ENCODE results near the gene GTF2H2C.
"Not testable (repeated sequence)": the region's sequence is repeated elsewhere in the genome, so short reads cannot be mapped to it uniquely, and the experiment has no call there.

Gene GTF2H2C

DNA sequence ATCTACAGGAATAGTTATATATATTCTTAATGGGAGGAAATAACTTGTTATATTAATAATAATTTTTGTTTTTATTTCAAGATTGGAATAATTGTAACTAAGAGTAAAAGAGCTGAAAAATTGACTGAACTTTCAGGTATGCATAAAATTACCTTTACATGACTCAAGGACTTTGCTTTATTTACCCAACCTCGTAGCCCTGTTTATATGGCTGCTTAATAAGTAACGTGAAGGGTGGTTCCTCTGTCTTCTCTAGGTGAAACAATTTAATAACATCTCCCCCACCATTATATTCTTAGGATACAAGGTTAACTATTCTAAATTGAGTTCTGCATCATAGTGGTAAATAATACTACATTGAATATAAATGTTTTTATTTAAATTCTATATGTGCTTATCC, 8.1 kb downstream of the GTF2H2C start:
- DNase-seq: not testable (repeated sequence)

DNA sequence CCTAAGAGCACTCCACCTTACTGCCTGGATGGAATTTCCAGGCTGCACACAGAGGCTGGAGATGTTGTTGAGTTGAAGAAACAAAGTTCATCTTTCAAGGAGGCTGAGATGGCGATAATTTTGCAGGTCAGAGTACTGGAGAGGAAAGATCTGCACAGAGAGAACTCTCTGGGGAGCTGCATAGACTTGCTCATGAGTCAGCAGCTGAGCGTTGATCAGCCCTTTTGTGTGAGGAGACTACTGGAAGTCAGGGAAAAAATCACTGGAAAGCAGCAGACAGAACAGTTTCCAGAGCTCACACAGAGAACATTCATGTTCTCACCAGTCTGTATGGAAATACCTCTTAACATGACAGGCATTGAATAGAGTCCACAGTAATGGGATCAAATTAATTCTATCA, 23.4 kb downstream of the GTF2H2C start:
- DNase-seq: not testable (repeated sequence)

DNA sequence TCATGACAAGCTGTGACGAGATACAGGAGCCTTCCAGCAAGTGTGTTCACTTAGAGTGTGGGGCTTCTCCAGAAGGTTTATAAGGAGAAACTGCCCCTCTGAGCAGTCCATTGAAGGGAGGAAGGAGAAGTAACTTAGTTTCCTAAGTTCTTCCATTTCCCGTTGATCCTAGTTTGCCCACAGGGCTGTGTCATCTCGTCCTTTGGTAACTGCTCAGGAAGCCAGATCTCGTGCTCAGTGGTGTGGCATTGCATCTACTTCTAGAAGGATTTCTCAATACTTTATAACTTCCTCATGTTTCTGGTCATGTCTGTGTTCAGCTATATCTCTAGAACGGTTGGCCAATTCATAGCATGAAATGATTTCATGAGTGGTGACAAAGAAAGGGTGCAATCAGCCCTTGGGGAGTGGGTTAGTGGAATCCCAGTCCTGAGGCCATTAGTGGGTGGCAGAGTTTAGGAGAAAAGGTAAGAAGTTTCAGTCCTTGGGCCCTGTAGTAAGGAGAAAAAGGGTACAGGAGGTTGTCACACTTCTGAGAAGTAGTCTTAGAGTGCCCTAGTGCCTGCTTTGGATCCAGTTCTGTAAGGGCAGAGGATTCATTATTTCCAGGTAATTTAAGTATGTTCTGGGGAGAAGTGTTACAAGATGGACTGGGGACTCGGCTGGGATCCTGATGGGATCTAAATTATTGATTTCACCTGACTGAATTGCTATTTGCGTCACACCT, 36.3 kb downstream of the GTF2H2C start:
- not testable (repeated sequence) for DNase-seq

DNA sequence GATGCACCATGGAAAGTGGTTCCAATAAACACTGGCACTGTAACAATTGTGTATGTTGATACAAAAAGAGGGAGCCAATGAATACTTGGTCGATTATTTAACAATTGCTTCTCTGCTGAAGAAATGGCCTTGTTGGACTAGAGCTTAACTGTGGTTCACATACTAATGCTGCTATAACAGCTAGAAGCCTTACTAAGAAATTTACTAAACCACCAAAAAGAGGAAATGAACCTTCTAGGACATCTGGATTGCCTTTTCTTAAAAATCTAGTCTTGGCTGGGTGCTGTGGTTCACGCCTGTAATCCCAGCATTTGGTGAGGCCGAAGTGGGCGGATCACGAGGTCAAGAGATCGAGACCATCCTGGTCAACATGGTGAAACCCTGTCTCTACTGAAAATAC, 42.0 kb downstream of the GTF2H2C start:
- not testable (repeated sequence) for DNase-seq

DNA sequence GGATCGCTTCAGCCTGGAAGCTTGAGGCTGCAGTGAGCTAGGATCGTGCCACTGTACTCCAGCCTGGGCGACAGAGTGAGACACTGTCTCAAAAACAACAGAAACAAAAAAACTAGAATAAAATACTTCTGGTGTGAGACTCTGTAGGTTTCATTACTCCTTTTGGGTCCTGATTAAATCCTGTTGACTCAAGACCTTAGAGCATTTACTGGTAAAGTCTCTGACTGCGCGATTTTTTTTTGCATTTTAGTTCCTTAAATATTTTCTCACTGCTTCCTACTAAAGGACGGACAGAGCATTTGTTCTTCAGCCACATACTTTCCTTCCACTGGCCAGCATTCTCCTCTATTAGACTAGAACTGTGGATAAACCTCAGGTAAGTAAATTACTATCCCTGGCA, 46.8 kb downstream of the GTF2H2C start:
- not testable (repeated sequence) for DNase-seq

DNA sequence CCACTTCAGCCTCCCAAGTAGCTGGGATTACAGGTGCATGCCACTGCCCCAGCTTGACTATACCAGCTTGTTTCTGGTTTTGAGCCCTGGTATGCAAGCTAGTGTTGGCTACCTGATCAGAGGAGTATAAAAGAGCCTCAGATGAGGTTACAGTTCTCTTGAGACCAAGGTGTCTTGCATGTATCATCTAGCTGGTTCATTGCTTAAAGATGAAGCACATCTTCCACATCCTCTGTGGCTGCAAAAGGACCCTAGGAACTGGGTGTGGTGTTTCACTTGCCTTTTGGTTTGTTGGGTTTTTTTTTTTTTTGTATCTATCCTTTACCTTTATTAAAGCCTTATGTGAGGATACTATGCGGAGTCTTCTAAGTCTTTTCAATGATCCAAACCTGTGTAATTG, 47.8 kb downstream of the GTF2H2C start:
- not testable (repeated sequence) for DNase-seq

DNA sequence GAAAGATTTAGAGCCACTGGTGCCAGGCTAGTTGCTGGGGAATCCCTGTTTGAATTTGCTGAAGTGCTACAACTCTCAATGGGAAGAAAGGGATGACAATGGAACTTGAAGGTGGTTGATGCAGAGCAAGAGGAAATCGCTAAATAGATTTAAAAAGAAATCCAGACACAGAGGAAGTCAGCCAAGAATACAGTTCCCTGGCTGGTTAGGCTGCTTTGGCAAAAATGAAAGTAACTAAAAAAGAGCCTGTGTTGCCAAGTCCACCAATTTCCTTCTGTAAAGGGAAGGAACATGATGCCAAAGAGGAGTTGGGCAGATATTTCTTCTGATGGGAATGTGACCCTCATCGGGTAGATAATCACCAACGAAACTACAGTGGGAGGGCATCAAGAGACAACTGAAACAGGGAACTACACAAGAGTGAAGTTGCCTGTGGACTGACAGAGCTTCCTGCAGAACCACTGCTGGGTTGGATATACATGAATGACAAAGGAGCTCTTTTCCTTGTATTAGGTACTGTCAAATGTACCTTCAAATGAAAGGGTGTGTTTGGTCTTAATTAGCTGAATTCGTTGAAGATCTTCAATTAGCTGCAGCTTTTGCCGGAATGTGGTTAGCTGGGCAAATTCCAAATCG, 49.0 kb downstream of the GTF2H2C start:
- DNase-seq: not testable (repeated sequence)

DNA sequence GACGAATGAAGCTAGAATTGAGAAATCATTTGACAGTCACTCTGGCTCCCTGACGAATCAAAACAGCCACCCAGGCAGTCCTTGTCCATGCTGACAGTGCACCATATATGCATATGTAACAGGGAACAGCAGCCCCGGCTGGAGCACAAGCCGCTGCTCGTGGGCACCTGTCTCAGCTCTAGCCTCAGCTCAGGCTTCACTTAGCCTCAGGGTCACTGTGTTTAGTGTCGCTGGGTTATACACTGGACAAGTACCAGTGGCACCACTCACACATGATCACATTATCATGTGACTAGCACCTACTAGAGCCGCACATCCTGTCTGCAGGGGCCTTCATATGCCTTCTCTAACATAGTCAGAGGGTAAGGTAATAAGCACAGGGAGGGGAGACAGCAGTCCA, 54.9 kb downstream of the GTF2H2C start:
- not testable (repeated sequence) for DNase-seq

DNA sequence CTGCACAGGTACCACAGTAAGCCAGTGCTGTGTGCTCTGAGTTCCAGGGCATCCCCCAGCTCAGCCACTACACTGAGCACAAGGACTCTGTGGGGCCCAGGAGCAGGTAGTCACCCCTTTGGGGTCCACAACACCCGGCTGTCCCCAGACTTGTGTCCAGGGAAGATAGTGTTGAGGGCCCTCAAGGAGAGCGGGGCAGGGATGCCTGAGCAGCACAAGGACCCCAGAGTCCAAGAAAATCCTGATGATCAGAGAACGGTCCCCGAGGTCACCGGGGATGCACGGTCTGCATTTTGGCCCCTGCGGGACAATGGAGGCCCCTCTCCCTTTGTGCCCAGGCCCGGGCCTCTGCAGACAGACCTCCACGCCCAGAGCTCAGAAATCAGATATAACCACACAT, 71.9 kb downstream of the GTF2H2C start:
- peak; percentile 17 for DNase-seq
